ENCODE measurements around the gene SMAD7. TPM values are rescaled to one million over a fixed set of nuclear protein-coding genes. Genes with fewer than 3 reads are reported as not detected.
A peak's percentile ranks its signal among the peaks of the same experiment; 100 is the strongest.

Gene SMAD7
- total RNA-seq = 100 to 1,000 TPM; 161 to 181 TPM
- total RNA-seq = 104 to 156 reads per million in 2 donors

- Mint-ChIP-seq H3K27me3 (no peaks in the 10 kb centered on the region), H3K4me1 (peaks cover 41% of the 10 kb centered on the region), H3K36me3 (ENCODE audit: low read depth) (peaks cover 4% of the 10 kb centered on the region), H3K27ac (peak within 1 kb of the TSS; percentile 99), H3K4me3 (peak within 1 kb of the TSS; percentile 95)
- DNase-seq (no peak), ATAC-seq (no peak)
- H3K9me3 ChIP-seq (ENCODE audit: control insufficient read depth, low read length, poor library complexity, severe bottlenecking) = no peaks in the 10 kb centered on the region
Measured at GRCh38 chr18:48950536-48951447, at the start of gene SMAD7. Gene SMAD7 (minus strand): TSS chr18:48950965. CDS start chr18:48950424, 541 bp downstream.

- Mint-ChIP-seq H3K27me3 (peaks cover 8% of the 10 kb centered on the region), H3K4me3 (no peak overlapping the region), H3K36me3 (ENCODE audit: low read depth) (no peaks in the 10 kb centered on the region), H3K4me1 (peaks cover 27% of the 10 kb centered on the region), H3K27ac (peak overlapping the region; percentile 96)
- H3K9me3 ChIP-seq (ENCODE audit: control insufficient read depth, low read length, poor library complexity, severe bottlenecking) = no peaks in the 10 kb centered on the region
- DNase-seq (no peak), ATAC-seq (no peak)
Measured at GRCh38 chr18:48999569-48999968, 48.8 kb upstream of the SMAD7 start.

GRCh38 chr18:48997985-48998831, 47.4 kb upstream of the SMAD7 start:
- DNase-seq (no peak), ATAC-seq (no peak)
- no peaks in the 10 kb centered on the region for H3K36me3 Mint-ChIP-seq (ENCODE audit: low read depth)
- H3K27ac Mint-ChIP-seq = peak overlapping the region; percentile 96
- peak overlapping the region; percentile 19 for H3K4me3 Mint-ChIP-seq
- peaks cover 5% of the 10 kb centered on the region for H3K27me3 Mint-ChIP-seq
- peaks cover 27% of the 10 kb centered on the region for H3K4me1 Mint-ChIP-seq
- no peaks in the 10 kb centered on the region for H3K9me3 ChIP-seq (ENCODE audit: control insufficient read depth, low read length, poor library complexity, severe bottlenecking)

GRCh38 chr18:48997681-48997984, 46.9 kb upstream of the SMAD7 start:
- peaks cover 33% of the 10 kb centered on the region for H3K4me1 Mint-ChIP-seq
- peaks cover 4% of the 10 kb centered on the region for H3K36me3 Mint-ChIP-seq (ENCODE audit: low read depth)
- peak overlapping the region; percentile 96 for H3K27ac Mint-ChIP-seq
- peaks cover 10% of the 10 kb centered on the region for H3K27me3 Mint-ChIP-seq
- ATAC-seq (no peak), DNase-seq (no peak)
- H3K4me3 Mint-ChIP-seq = no peak overlapping the region
- H3K9me3 ChIP-seq (ENCODE audit: control insufficient read depth, low read length, poor library complexity, severe bottlenecking) = no peaks in the 10 kb centered on the region

- H3K9me3 ChIP-seq (ENCODE audit: control insufficient read depth, low read length, poor library complexity, severe bottlenecking) = no peaks in the 10 kb centered on the region
- DNase-seq = peak in 2 of 3 donors; percentile 23 to 46
- H3K36me3 Mint-ChIP-seq (ENCODE audit: low read depth) = peaks cover 4% of the 10 kb centered on the region
- peak overlapping the region; percentile 39 for H3K4me3 Mint-ChIP-seq
- peaks cover 36% of the 10 kb centered on the region for H3K4me1 Mint-ChIP-seq
- H3K27ac Mint-ChIP-seq = peak overlapping the region; percentile 96
- H3K27me3 Mint-ChIP-seq = peaks cover 10% of the 10 kb centered on the region
- ATAC-seq = peak; percentile 90
Measured at GRCh38 chr18:48996901-48997463, 46.2 kb upstream of the SMAD7 start.

GRCh38 chr18:48996041-48996440, 45.3 kb upstream of the SMAD7 start:
- no peaks in the 10 kb centered on the region for H3K9me3 ChIP-seq (ENCODE audit: control insufficient read depth, low read length, poor library complexity, severe bottlenecking)
- Mint-ChIP-seq H3K4me3 (no peak overlapping the region), H3K27me3 (peaks cover 10% of the 10 kb centered on the region), H3K36me3 (ENCODE audit: low read depth) (peaks cover 4% of the 10 kb centered on the region), H3K4me1 (peaks cover 34% of the 10 kb centered on the region), H3K27ac (peak overlapping the region; percentile 96)
- ATAC-seq (no peak), DNase-seq (no peak)

GRCh38 chr18:48994926-48995835, 44.4 kb upstream of the SMAD7 start:
- H3K27me3 Mint-ChIP-seq = peaks cover 10% of the 10 kb centered on the region
- H3K4me1 Mint-ChIP-seq = peaks cover 35% of the 10 kb centered on the region
- H3K36me3 Mint-ChIP-seq (ENCODE audit: low read depth) = peaks cover 4% of the 10 kb centered on the region
- no peaks in the 10 kb centered on the region for H3K9me3 ChIP-seq (ENCODE audit: control insufficient read depth, low read length, poor library complexity, severe bottlenecking)
- DNase-seq = no peak
- peak overlapping the region; percentile 96 for H3K27ac Mint-ChIP-seq
- ATAC-seq = no peak
- no peak overlapping the region for H3K4me3 Mint-ChIP-seq

GRCh38 chr18:48994044-48994651, 43.4 kb upstream of the SMAD7 start:
- no peak overlapping the region for H3K4me3 Mint-ChIP-seq
- peaks cover 10% of the 10 kb centered on the region for H3K27me3 Mint-ChIP-seq
- H3K36me3 Mint-ChIP-seq (ENCODE audit: low read depth) = peaks cover 4% of the 10 kb centered on the region
- H3K9me3 ChIP-seq (ENCODE audit: control insufficient read depth, low read length, poor library complexity, severe bottlenecking) = no peaks in the 10 kb centered on the region
- H3K4me1 Mint-ChIP-seq = peaks cover 35% of the 10 kb centered on the region
- DNase-seq = no peak
- peak overlapping the region; percentile 94 for H3K27ac Mint-ChIP-seq
- no peak for ATAC-seq

- Mint-ChIP-seq H3K4me3 (no peak overlapping the region), H3K36me3 (ENCODE audit: low read depth) (peaks cover 4% of the 10 kb centered on the region), H3K27ac (peak overlapping the region; percentile 94), H3K27me3 (peaks cover 10% of the 10 kb centered on the region), H3K4me1 (peaks cover 33% of the 10 kb centered on the region)
- H3K9me3 ChIP-seq (ENCODE audit: control insufficient read depth, low read length, poor library complexity, severe bottlenecking) = no peaks in the 10 kb centered on the region
- DNase-seq = no peak
- no peak for ATAC-seq
Measured at GRCh38 chr18:48993586-48993985, 42.8 kb upstream of the SMAD7 start.

- DNase-seq (no peak), ATAC-seq (peak; percentile 26)
- Mint-ChIP-seq H3K27ac (peak overlapping the region; percentile 94), H3K36me3 (ENCODE audit: low read depth) (peaks cover 4% of the 10 kb centered on the region), H3K27me3 (peaks cover 10% of the 10 kb centered on the region), H3K4me3 (peak overlapping the region; percentile 61), H3K4me1 (peaks cover 31% of the 10 kb centered on the region)
- no peaks in the 10 kb centered on the region for H3K9me3 ChIP-seq (ENCODE audit: control insufficient read depth, low read length, poor library complexity, severe bottlenecking)
Measured at GRCh38 chr18:48992791-48993555, 42.2 kb upstream of the SMAD7 start.

- peak overlapping the region; percentile 94 for H3K27ac Mint-ChIP-seq
- DNase-seq (no peak), ATAC-seq (no peak)
- no peaks in the 10 kb centered on the region for H3K9me3 ChIP-seq (ENCODE audit: control insufficient read depth, low read length, poor library complexity, severe bottlenecking)
- peaks cover 23% of the 10 kb centered on the region for H3K4me1 Mint-ChIP-seq
- no peak overlapping the region for H3K4me3 Mint-ChIP-seq
- peaks cover 10% of the 10 kb centered on the region for H3K27me3 Mint-ChIP-seq
- H3K36me3 Mint-ChIP-seq (ENCODE audit: low read depth) = peaks cover 4% of the 10 kb centered on the region
Measured at GRCh38 chr18:48992133-48992532, 41.4 kb upstream of the SMAD7 start.

Measured in T-helper 17 cell (primary cell).